ENCODE data around the gene LRMDA. TPM values are rescaled to one million over a fixed set of nuclear protein-coding genes. Genes with fewer than 3 reads are reported as not detected.

The LRMDA gene
- total RNA-seq, 1 donor from 2014 or later = 2.1 TPM

DNA sequence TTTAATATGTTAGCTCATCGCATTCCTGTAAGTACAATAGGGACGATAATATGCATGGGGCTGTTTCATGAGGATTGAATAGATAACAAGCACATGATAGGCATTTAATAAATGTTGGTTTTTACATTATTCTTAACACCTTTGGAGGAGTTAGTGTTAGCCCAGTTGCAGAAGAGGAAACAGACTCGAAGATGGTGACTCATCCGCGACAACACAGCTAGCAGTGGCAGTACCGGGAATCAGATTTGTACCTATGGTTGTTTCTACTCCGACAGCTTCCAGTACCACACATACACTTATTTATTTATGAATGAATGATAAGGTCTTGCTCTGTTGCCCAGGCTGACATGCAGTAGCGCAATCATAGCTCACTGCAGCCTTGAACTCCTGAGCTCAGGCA lies 2.9 kb downstream of the LRMDA start:
- Mint-ChIP-seq H3K4me3 (ENCODE audit: unreplicated experiment) (no peak overlapping the region), H3K27me3 (ENCODE audit: unreplicated experiment) (peaks cover 15% of the 10 kb centered on the region), H3K4me1 (ENCODE audit: low read depth, unreplicated experiment) (peaks cover 2% of the 10 kb centered on the region), H3K36me3 (ENCODE audit: unreplicated experiment) (no peaks in the 10 kb centered on the region), H3K27ac (ENCODE audit: unreplicated experiment) (no peak overlapping the region), H3K9me3 (ENCODE audit: unreplicated experiment) (peaks cover 2% of the 10 kb centered on the region)
- TF ChIP-seq, protein P1, sequence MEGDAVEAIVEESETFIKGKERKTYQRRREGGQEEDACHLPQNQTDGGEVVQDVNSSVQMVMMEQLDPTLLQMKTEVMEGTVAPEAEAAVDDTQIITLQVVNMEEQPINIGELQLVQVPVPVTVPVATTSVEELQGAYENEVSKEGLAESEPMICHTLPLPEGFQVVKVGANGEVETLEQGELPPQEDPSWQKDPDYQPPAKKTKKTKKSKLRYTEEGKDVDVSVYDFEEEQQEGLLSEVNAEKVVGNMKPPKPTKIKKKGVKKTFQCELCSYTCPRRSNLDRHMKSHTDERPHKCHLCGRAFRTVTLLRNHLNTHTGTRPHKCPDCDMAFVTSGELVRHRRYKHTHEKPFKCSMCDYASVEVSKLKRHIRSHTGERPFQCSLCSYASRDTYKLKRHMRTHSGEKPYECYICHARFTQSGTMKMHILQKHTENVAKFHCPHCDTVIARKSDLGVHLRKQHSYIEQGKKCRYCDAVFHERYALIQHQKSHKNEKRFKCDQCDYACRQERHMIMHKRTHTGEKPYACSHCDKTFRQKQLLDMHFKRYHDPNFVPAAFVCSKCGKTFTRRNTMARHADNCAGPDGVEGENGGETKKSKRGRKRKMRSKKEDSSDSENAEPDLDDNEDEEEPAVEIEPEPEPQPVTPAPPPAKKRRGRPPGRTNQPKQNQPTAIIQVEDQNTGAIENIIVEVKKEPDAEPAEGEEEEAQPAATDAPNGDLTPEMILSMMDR (IDR thresholded peaks at IDR 0.05; ENCODE audit: partially characterized antibody, unreplicated experiment) = no peak
- no peak for DNase-seq

DNA sequence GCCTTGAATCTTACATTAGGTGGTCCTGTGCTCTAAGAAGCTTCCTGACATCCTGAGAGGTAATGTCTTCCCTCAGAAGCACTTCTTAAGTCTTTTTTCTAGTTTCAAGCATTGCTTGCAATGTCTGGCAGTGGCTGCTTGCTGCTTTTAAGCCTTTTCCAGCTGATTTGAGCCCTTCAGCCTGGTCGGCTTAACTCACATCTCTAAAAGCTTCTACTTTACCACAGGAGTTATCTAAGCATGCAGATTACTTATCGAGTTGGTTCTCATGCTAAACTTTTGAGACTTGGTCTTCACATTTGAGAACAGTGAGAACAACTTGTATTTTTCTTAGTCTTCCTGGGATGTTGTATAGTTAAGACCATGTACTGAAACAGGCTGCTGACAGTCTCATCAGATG lies 3.9 kb downstream of the LRMDA start:
- TF ChIP-seq, protein P1 (IDR thresholded peaks at IDR 0.05; ENCODE audit: partially characterized antibody, unreplicated experiment) = no peak
- DNase-seq = no peak
- Mint-ChIP-seq H3K4me3 (ENCODE audit: unreplicated experiment) (no peak overlapping the region), H3K36me3 (ENCODE audit: unreplicated experiment) (no peaks in the 10 kb centered on the region), H3K4me1 (ENCODE audit: low read depth, unreplicated experiment) (peaks cover 2% of the 10 kb centered on the region), H3K27me3 (ENCODE audit: unreplicated experiment) (peaks cover 11% of the 10 kb centered on the region), H3K9me3 (ENCODE audit: unreplicated experiment) (peaks cover 2% of the 10 kb centered on the region), H3K27ac (ENCODE audit: unreplicated experiment) (no peak overlapping the region)

GRCh38 chr10:75436896-75437295 lies 5.5 kb downstream of the LRMDA start:
- Mint-ChIP-seq H3K4me3 (ENCODE audit: unreplicated experiment) (no peak overlapping the region), H3K9me3 (ENCODE audit: unreplicated experiment) (peaks cover under 1% of the 10 kb centered on the region), H3K4me1 (ENCODE audit: low read depth, unreplicated experiment) (no peaks in the 10 kb centered on the region), H3K27me3 (ENCODE audit: unreplicated experiment) (peaks cover 10% of the 10 kb centered on the region), H3K36me3 (ENCODE audit: unreplicated experiment) (no peaks in the 10 kb centered on the region), H3K27ac (ENCODE audit: unreplicated experiment) (no peak overlapping the region)
- TF ChIP-seq, protein P1 (IDR thresholded peaks at IDR 0.05; ENCODE audit: partially characterized antibody, unreplicated experiment) = no peak
- DNase-seq = no peak

DNA sequence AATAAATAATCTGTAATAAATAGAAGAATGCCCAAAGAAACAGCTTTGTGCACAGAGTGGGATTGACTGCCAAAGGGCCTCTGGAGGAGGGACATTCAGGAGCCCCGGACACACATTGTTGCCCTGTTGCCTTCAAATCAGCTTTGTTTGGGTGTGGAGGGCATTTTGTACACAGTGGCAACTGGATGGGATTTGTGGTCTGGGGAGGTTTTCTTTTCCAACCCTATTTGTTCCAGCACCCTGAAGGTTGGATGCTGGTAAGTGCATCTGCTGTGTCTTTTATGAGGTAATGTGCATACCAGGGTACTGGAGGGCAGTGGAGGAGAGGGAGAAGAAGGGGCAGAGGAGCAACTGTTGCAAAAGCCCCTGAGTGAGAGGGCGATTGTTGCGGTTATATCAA lies 6.3 kb downstream of the LRMDA start:
- peaks cover 6% of the 10 kb centered on the region for H3K27me3 Mint-ChIP-seq (ENCODE audit: unreplicated experiment)

DNA sequence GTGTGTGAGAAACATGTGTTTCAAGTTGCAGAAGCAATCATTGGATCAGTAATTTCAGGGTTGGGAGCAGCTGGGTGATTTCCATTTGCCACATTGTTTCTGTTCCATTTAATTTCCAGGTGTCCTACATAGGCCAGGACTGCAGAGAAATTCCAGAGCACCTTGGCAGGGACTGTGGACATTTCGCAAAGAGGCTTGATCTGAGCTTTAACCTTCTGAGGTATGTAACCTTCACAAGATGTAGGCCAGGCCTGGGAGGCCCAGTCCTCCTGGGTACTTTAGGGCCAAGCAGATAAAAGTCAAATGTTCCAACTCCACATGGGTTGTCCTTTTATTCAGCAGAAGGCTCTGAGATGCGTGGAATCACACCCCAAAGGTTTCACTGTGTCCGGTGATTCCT lies 6.9 kb downstream of the LRMDA start:
- DNase-seq = no peak
- H3K4me3 Mint-ChIP-seq (ENCODE audit: unreplicated experiment) = no peak overlapping the region
- peaks cover 7% of the 10 kb centered on the region for H3K36me3 Mint-ChIP-seq (ENCODE audit: unreplicated experiment)
- TF ChIP-seq, protein P1 (IDR thresholded peaks at IDR 0.05; ENCODE audit: partially characterized antibody, unreplicated experiment) = no peak
- peaks cover 2% of the 10 kb centered on the region for H3K9me3 Mint-ChIP-seq (ENCODE audit: unreplicated experiment)
- H3K27ac Mint-ChIP-seq (ENCODE audit: unreplicated experiment) = no peak overlapping the region
- H3K27me3 Mint-ChIP-seq (ENCODE audit: unreplicated experiment) = peaks cover 6% of the 10 kb centered on the region
- no peaks in the 10 kb centered on the region for H3K4me1 Mint-ChIP-seq (ENCODE audit: low read depth, unreplicated experiment)

More for the DNA sequence above, 6.3 kb downstream of the LRMDA start:
- TF ChIP-seq, protein P1 (IDR thresholded peaks at IDR 0.05; ENCODE audit: partially characterized antibody, unreplicated experiment) = no peak
- Mint-ChIP-seq H3K4me3 (ENCODE audit: unreplicated experiment) (no peak overlapping the region), H3K36me3 (ENCODE audit: unreplicated experiment) (peaks cover 7% of the 10 kb centered on the region), H3K27ac (ENCODE audit: unreplicated experiment) (no peak overlapping the region), H3K4me1 (ENCODE audit: low read depth, unreplicated experiment) (no peaks in the 10 kb centered on the region), H3K9me3 (ENCODE audit: unreplicated experiment) (no peaks in the 10 kb centered on the region)
- no peak for DNase-seq
